ENCODE data around the gene SETX.

- TF ChIP-seq POLR2AphosphoS5 (IDR thresholded peaks at IDR 0.05; ENCODE audit: borderline replicate concordance, low read depth, low read length): no peak
- TF ChIP-seq EZH2 (IDR thresholded peaks at IDR 0.05): no peak
These were observed 119.7 kb downstream of the SETX start for GRCh38 chr9:132235125-132235524.

Measured in SK-N-MC (cell line).